Transverse colon (tissue), 4 donors: ENCODE measurements around the gene PPFIA3.

Experiments
- CTCF ChIP-seq, 5 experiments: fragments of 200-600 bp in 3 of 5; fragments of 450-650 bp in 2 of 5; sonication (generic) in 3 of 5; IDR thresholded peaks; 1 replicate in 2 of 5; 2 replicates in 3 of 5; pipeline ENCODE4 v1.5.1; 2016 to 2017; ENCODE audit warnings: antibody characterized with exemption in 5 of 5, inconsistent platforms in 3 of 5, mild to moderate bottlenecking in 2 of 5, moderate library complexity in 1 of 5
- POLR2A ChIP-seq: fragments of 450-650 bp; IDR thresholded peaks from one replicate; pipeline ENCODE4 v1.6.1; 2016; ENCODE audit warnings: antibody characterized with exemption, mild to moderate bottlenecking, moderate library complexity
- POLR2AphosphoS5 ChIP-seq, 3 donors: sonication (generic); formaldehyde crosslinking; IDR thresholded peaks; one replicate each; pipeline ENCODE4 v1.6.1; 2016; ENCODE audit warnings: antibody characterized with exemption in 3 of 3

- no peak for TF ChIP-seq POLR2AphosphoS5 (IDR thresholded peaks at IDR 0.05)
- TF ChIP-seq POLR2A, result no peak
- TF ChIP-seq CTCF (IDR thresholded peaks at IDR 0.05), result no peak
Observed at GRCh38 chr19:49102303-49102702, 17.0 kb upstream of the PPFIA3 start.
